NCI-H446 treated with DMSO at 0.1 percent for 48 hours (cell line): ENCODE measurements around the gene MRPS15.
A peak's percentile ranks its signal among the peaks of the same experiment; 100 is the strongest.
"Not testable (repeated sequence)": the region's sequence is repeated elsewhere in the genome, so short reads cannot be mapped to it uniquely, and the experiment has no call there.

Source experiments
- DNase-seq: peaks from one replicate; lab custom pipeline; 2025; lab: John Stamatoyannopoulos, UW

The MRPS15 gene

GRCh38 chr1:36482724-36483388 lies 18.7 kb upstream of the MRPS15 start, which contains the start of gene CSF3R:
TSS of gene CSF3R (minus strand) at chr1:36482913. CDS start at chr1:36479496, 3,417 bp downstream.
- DNase-seq, result no peak

GRCh38 chr1:36481771-36482723 lies 17.9 kb upstream of the MRPS15 start:
- no peak for DNase-seq

GRCh38 chr1:36481091-36481490 lies 16.9 kb upstream of the MRPS15 start:
- no peak for DNase-seq

- DNase-seq, result no peak
Observed at GRCh38 chr1:36480161-36480560, 16.0 kb upstream of the MRPS15 start.

- DNase-seq, result no peak
Observed at GRCh38 chr1:36479505-36480051, 15.4 kb upstream of the MRPS15 start.

- DNase-seq, result not testable (repeated sequence)
Observed at GRCh38 chr1:36477615-36478014, 13.4 kb upstream of the MRPS15 start.

GRCh38 chr1:36476945-36477344 lies 12.8 kb upstream of the MRPS15 start:
- no peak for DNase-seq

GRCh38 chr1:36475910-36476604 lies 11.9 kb upstream of the MRPS15 start:
- no peak for DNase-seq

GRCh38 chr1:36475341-36475740 lies 11.2 kb upstream of the MRPS15 start:
- DNase-seq, result no peak

GRCh38 chr1:36472656-36473055 lies 8.5 kb upstream of the MRPS15 start:
- DNase-seq, result no peak

- no peak for DNase-seq
Observed at GRCh38 chr1:36471830-36472641, 7.9 kb upstream of the MRPS15 start.

- no peak for DNase-seq
Observed at GRCh38 chr1:36469163-36469562, 5.0 kb upstream of the MRPS15 start.

- no peak for DNase-seq
Observed at GRCh38 chr1:36467700-36468455, 3.7 kb upstream of the MRPS15 start.

- DNase-seq, result no peak
Observed at GRCh38 chr1:36467027-36467410, 2.8 kb upstream of the MRPS15 start.

GRCh38 chr1:36466370-36467026 lies 2.3 kb upstream of the MRPS15 start:
- no peak for DNase-seq

GRCh38 chr1:36465731-36466369 lies 1.7 kb upstream of the MRPS15 start:
- no peak for DNase-seq

- peak; percentile 55 for DNase-seq
Observed at GRCh38 chr1:36464605-36465393, 615 bp upstream of the MRPS15 start.

GRCh38 chr1:36463463-36463802 lies 751 bp downstream of the MRPS15 start:
- no peak for DNase-seq

GRCh38 chr1:36458910-36459309 lies 5.3 kb downstream of the MRPS15 start:
- DNase-seq, result no peak
